ENCODE measurements around the gene ABCG8. TPM values are rescaled to one million over a fixed set of nuclear protein-coding genes. Genes with fewer than 3 reads are reported as not detected.

ABCG8 gene
- polyA plus RNA-seq, 1 of the 3 experiments (the other 2 are of a cell fraction), result not detected

- no peak overlapping the region for H3K4me3 ChIP-seq (ENCODE audit: low read depth in 2 of 2, low read length in 1 of 2)
- no peak overlapping the region for H3K9ac ChIP-seq
- H3K27ac ChIP-seq (ENCODE audit: low read depth in 2 of 2, low read length in 1 of 2), result no peak overlapping the region
- TF ChIP-seq REST (IDR thresholded peaks at IDR 0.05; ENCODE audit: low read depth, low read length), result no peak
- no peak for TF ChIP-seq MAX (IDR thresholded peaks at IDR 0.05; ENCODE audit: low read depth)
- TF ChIP-seq PBX3 (IDR thresholded peaks at IDR 0.05), result no peak
- no peak for TF ChIP-seq TCF12 (IDR thresholded peaks at IDR 0.05)
- TF ChIP-seq ZBTB33 (IDR thresholded peaks at IDR 0.05; ENCODE audit: borderline replicate concordance, low read depth), result no peak
- no peak for TF ChIP-seq RCOR1 (IDR thresholded peaks at IDR 0.05; ENCODE audit: low read length)
- TF ChIP-seq NFIC (IDR thresholded peaks at IDR 0.05; ENCODE audit: borderline replicate concordance), result no peak
- no peak for TF ChIP-seq IRF3 (IDR thresholded peaks at IDR 0.05; ENCODE audit: low read depth, low read length)
- no peak for TF ChIP-seq TAF1 (IDR thresholded peaks at IDR 0.05; ENCODE audit: borderline replicate concordance, low read depth, low read length)
- no peak for TF ChIP-seq TEAD4 (IDR thresholded peaks at IDR 0.05; ENCODE audit: borderline replicate concordance, insufficient read depth)
- TF ChIP-seq CTCF (IDR thresholded peaks at IDR 0.05), result no peak
- no peak for TF ChIP-seq RXRA (IDR thresholded peaks at IDR 0.05; ENCODE audit: borderline replicate concordance, low read depth)
- no peak for TF ChIP-seq FOXM1 (IDR thresholded peaks at IDR 0.05; ENCODE audit: low read depth)
- no peak for TF ChIP-seq GABPA (IDR thresholded peaks at IDR 0.05; ENCODE audit: low read depth)
- TF ChIP-seq EZH2phosphoT487 (IDR thresholded peaks at IDR 0.05; ENCODE audit: borderline replicate concordance, low read depth), result no peak
- TF ChIP-seq RAD21 (IDR thresholded peaks at IDR 0.05; ENCODE audit: low read length), result no peak
- TF ChIP-seq MEF2A (IDR thresholded peaks at IDR 0.05; ENCODE audit: borderline replicate concordance, low read depth), result no peak
- no peaks in the 10 kb centered on the region for H3K9me2 ChIP-seq
- no peak overlapping the region for H3K4me2 ChIP-seq
- H3K4me1 ChIP-seq (ENCODE audit: control insufficient read depth in 1 of 2, insufficient read depth in 2 of 2, low read depth in 1 of 2, low read length in 1 of 2), result peaks cover 0 to 7% of the 10 kb centered on the region in 2 experiments; a peak in 1 of 4 replicates
- no peak for DNase-seq
- no peaks in the 10 kb centered on the region for H3K36me3 ChIP-seq (replicated peaks in 1 of 2; ENCODE audit: control insufficient read depth in 1 of 2, insufficient read depth in 2 of 2, low read length in 1 of 2)
- no peak overlapping the region for H2AFZ ChIP-seq (ENCODE audit: low read depth)
- 78% methylated on average over 5 of the region's 5 CpGs for WGBS (ENCODE audit: low lambda C conversion rate)
- H3K9me3 ChIP-seq, result no peaks in the 10 kb centered on the region
- no peaks in the 10 kb centered on the region for H4K20me1 ChIP-seq (ENCODE audit: insufficient read depth)
- peaks cover 4% of the 10 kb centered on the region for H3F3A ChIP-seq (replicated peaks; ENCODE audit: insufficient read depth)
- ChIA-PET CTCF (interaction anchor here (2.2 kb wide), 1 partner anchor 80 kb away, joined by 16 read pairs; no protein-coding TSS in a partner anchor), POLR2A (no interaction called here)
- no peaks in the 10 kb centered on the region for H3K79me2 ChIP-seq (ENCODE audit: insufficient read depth)
- no peaks in the 10 kb centered on the region for H3K27me3 ChIP-seq (ENCODE audit: insufficient read depth)
Observed at GRCh38 chr2:43879261-43879660, 40.5 kb downstream of the ABCG8 start.
